ENCODE data around the gene ATP6AP1. TPM values are rescaled to one million over a fixed set of nuclear protein-coding genes. Genes with fewer than 3 reads are reported as not detected.
A peak's percentile ranks its signal among the peaks of the same experiment; 100 is the strongest.

ATP6AP1 gene
- total and polyA plus RNA-seq, 9 of the 15 experiments (the other 6 are each of a cell fraction or from before 2014, with no cell fraction given): 8.3 to 90.5 (median 52.9) TPM

DNA sequence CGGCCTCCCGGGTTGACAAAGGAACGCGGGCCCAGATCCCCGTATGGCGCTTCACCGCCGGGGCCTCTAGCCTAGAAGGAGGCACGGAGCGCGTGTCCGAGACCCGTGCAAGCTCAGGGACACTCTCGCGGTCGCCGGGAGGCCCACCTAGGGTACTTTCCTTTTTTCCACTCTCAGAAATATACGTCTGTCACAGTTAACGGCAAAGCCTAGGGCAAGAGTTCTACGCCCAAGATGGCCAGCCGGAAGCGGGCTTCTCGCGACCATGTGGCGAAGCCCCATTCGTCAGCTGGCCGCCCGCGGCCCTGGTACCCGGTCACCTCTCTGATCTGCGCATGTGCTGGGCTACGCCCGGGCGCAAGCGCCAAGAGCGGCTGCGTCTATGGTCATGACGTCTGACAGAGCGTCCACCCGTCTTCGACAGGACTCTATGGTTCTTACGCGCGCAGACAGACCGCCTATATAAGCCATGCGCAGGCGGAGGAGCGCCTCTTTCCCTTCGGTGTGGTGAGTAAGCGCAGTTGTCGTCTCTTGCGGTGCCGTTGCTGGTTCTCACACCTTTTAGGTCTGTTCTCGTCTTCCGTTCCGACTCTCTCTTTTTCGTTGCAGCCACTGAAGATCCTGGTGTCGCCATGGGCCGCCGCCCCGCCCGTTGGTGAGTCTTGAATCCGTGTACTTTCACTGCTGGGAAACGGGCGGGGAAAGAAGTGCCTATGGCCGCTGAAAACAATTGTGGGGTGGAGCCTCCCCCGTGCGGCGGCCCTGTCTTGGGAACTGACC, 30.4 kb upstream of the ATP6AP1 start, which contains the start of gene RPL10 (continued):
- TF ChIP-seq, protein P1, sequence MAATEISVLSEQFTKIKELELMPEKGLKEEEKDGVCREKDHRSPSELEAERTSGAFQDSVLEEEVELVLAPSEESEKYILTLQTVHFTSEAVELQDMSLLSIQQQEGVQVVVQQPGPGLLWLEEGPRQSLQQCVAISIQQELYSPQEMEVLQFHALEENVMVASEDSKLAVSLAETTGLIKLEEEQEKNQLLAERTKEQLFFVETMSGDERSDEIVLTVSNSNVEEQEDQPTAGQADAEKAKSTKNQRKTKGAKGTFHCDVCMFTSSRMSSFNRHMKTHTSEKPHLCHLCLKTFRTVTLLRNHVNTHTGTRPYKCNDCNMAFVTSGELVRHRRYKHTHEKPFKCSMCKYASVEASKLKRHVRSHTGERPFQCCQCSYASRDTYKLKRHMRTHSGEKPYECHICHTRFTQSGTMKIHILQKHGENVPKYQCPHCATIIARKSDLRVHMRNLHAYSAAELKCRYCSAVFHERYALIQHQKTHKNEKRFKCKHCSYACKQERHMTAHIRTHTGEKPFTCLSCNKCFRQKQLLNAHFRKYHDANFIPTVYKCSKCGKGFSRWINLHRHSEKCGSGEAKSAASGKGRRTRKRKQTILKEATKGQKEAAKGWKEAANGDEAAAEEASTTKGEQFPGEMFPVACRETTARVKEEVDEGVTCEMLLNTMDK (IDR thresholded peaks at IDR 0.05; ENCODE audit: borderline replicate concordance, insufficient read depth, low read depth, low read length, poor library complexity, severe bottlenecking): peak; percentile 59
- TF ChIP-seq MEIS2 (IDR thresholded peaks at IDR 0.05; ENCODE audit: partially characterized antibody) (peak; percentile 95), SRF (CRISPR knock-in tag; IDR thresholded peaks at IDR 0.05) (peak; percentile 47 to 97; a peak in 3 of 4 replicates), EP400 (IDR thresholded peaks at IDR 0.05) (peak; percentile 95), HDAC1 (IDR thresholded peaks at IDR 0.05) (no peak), HNRNPLL (IDR thresholded peaks at IDR 0.05; ENCODE audit: low read depth, low read length, poor library complexity, severe bottlenecking) (peak; percentile 93), NRF1 (conservative IDR thresholded peaks at IDR 0.05 in 1 of 2, IDR thresholded peaks at IDR 0.05 in 1 of 2) (peak; percentile 98), NFIC (IDR thresholded peaks at IDR 0.05) (peak; percentile 72)
- TF ChIP-seq, protein P2, sequence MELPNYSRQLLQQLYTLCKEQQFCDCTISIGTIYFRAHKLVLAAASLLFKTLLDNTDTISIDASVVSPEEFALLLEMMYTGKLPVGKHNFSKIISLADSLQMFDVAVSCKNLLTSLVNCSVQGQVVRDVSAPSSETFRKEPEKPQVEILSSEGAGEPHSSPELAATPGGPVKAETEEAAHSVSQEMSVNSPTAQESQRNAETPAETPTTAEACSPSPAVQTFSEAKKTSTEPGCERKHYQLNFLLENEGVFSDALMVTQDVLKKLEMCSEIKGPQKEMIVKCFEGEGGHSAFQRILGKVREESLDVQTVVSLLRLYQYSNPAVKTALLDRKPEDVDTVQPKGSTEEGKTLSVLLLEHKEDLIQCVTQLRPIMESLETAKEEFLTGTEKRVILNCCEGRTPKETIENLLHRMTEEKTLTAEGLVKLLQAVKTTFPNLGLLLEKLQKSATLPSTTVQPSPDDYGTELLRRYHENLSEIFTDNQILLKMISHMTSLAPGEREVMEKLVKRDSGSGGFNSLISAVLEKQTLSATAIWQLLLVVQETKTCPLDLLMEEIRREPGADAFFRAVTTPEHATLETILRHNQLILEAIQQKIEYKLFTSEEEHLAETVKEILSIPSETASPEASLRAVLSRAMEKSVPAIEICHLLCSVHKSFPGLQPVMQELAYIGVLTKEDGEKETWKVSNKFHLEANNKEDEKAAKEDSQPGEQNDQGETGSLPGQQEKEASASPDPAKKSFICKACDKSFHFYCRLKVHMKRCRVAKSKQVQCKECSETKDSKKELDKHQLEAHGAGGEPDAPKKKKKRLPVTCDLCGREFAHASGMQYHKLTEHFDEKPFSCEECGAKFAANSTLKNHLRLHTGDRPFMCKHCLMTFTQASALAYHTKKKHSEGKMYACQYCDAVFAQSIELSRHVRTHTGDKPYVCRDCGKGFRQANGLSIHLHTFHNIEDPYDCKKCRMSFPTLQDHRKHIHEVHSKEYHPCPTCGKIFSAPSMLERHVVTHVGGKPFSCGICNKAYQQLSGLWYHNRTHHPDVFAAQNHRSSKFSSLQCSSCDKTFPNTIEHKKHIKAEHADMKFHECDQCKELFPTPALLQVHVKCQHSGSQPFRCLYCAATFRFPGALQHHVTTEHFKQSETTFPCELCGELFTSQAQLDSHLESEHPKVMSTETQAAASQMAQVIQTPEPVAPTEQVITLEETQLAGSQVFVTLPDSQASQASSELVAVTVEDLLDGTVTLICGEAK (IDR thresholded peaks at IDR 0.05): no peak
- TF ChIP-seq, protein P2 (CRISPR knock-in tag; IDR thresholded peaks at IDR 0.05): 0 out of 2 replicates have a peak, but pooled peaks have one; percentile 47
- TF ChIP-seq, protein P3, sequence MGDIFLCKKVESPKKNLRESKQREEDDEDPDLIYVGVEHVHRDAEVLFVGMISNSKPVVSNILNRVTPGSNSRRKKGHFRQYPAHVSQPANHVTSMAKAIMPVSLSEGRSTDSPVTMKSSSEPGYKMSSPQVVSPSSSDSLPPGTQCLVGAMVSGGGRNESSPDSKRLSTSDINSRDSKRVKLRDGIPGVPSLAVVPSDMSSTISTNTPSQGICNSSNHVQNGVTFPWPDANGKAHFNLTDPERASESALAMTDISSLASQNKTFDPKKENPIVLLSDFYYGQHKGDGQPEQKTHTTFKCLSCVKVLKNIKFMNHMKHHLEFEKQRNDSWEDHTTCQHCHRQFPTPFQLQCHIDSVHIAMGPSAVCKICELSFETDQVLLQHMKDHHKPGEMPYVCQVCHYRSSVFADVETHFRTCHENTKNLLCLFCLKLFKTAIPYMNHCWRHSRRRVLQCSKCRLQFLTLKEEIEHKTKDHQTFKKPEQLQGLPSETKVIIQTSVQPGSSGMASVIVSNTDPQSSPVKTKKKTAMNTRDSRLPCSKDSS (IDR thresholded peaks at IDR 0.05; ENCODE audit: low read depth, partially characterized antibody): no peak
- TF ChIP-seq, protein P4, sequence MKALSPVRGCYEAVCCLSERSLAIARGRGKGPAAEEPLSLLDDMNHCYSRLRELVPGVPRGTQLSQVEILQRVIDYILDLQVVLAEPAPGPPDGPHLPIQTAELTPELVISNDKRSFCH (CRISPR knock-in tag; IDR thresholded peaks at IDR 0.05): no peak
- TF ChIP-seq, protein P4 (tag; IDR thresholded peaks at IDR 0.05): no peak

Measured in K562 (cell line).